AG04450 (cell line): Measurements from ENCODE around the gene GHDC. TPM values are rescaled to one million over a fixed set of nuclear protein-coding genes. Genes with fewer than 3 reads are reported as not detected.

Source experiments
- CTCF ChIA-PET: fragments of 300-600, 350-600 bp; formaldehyde crosslinking; extraction: SDS; loops from one replicate; lab custom pipeline; 2022; ENCODE audit warnings: antibody characterized with exemption, inconsistent platforms; lab: Charles Lee
- POLR2A ChIA-PET: fragments of 350-600 bp; formaldehyde crosslinking; extraction: SDS; loops from one replicate; lab custom pipeline; 2021; ENCODE audit warnings: antibody characterized with exemption, inconsistent platforms; lab: Yijun Ruan, JAX
- DNase-seq: peaks from one replicate; pipeline ENCODE4 v3.0.0-alpha.2; 2011; ENCODE audit warnings: low read depth, low spot score
- H3K27ac ChIP-seq: one replicate; pipeline ENCODE4 v1.5.1; 2012; ENCODE audit warnings: low read depth, low read length, control low read depth
- H3K27me3 ChIP-seq: one replicate; pipeline ENCODE4 v1.6.0; 2012; ENCODE audit warnings: low read length; ENCODE audit not compliant: control insufficient read depth, insufficient read depth
- H3K4me3 ChIP-seq: 2 replicates; pipeline ENCODE4 v1.5.1; 2011; ENCODE audit warnings: mild to moderate bottlenecking, low read depth, low read length, control low read depth
- H3K9me3 ChIP-seq: 2 replicates; pipeline ENCODE4 v1.5.1; 2012; ENCODE audit warnings: low read length; ENCODE audit not compliant: control insufficient read depth, insufficient read depth
- polyA plus RNA-seq: library from polyadenylated mRNA; depleted of rRNA; stranded (reverse); fragments of >200 nt; gene quantifications from 2 replicates; pipeline ENCODE4 v1.2.3, GENCODE V29; 2011
- TF ChIP-seq, protein P1 (sequence below): IDR thresholded peaks from 2 replicates; pipeline ENCODE4 v1.5.1; 2011; ENCODE audit warnings: low read depth, low read length, control low read depth, inconsistent platforms

GHDC gene
- polyA plus RNA-seq, 1 experiment, result 5.1 TPM

DNA sequence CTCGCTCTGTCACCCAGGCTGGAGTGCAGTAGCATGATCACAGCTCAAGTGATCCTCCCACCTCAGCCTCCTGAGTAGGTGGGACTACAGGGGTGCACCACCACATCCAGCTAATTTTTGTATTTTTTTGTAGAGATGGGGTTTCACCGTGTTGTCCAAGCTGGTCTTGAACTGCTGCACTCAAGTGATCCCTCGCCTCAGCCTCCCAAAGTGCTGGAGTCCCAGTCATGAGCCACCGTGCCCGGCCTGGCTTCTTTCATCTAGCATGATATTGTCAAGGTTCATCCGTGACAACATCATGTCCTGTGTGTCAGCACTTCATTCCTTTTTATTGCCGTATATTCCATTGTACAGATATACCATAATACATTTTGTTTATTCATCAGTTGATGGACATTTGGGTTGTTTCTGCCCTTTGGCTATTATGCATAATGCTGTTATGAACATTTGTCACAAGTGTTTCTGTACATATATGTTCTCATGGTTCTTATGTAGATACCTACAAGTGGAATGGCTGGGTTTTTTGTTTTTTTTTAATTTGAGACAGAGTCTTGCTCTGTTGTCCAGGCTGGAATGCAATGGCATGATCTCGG is 3.4 kb upstream of the GHDC start:
- Histone ChIP-seq H3K27me3 (no peaks in the 10 kb centered on the region), H3K4me3 (no peak overlapping the region), H3K27ac (no peak overlapping the region), H3K9me3 (no peaks in the 10 kb centered on the region; the same call in 1 of the 2 replicates)
- ChIA-PET POLR2A (no interaction called here), CTCF (no interaction called here)
- DNase-seq, result no peak
- TF ChIP-seq, protein P1, sequence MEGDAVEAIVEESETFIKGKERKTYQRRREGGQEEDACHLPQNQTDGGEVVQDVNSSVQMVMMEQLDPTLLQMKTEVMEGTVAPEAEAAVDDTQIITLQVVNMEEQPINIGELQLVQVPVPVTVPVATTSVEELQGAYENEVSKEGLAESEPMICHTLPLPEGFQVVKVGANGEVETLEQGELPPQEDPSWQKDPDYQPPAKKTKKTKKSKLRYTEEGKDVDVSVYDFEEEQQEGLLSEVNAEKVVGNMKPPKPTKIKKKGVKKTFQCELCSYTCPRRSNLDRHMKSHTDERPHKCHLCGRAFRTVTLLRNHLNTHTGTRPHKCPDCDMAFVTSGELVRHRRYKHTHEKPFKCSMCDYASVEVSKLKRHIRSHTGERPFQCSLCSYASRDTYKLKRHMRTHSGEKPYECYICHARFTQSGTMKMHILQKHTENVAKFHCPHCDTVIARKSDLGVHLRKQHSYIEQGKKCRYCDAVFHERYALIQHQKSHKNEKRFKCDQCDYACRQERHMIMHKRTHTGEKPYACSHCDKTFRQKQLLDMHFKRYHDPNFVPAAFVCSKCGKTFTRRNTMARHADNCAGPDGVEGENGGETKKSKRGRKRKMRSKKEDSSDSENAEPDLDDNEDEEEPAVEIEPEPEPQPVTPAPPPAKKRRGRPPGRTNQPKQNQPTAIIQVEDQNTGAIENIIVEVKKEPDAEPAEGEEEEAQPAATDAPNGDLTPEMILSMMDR, result no peak

DNA sequence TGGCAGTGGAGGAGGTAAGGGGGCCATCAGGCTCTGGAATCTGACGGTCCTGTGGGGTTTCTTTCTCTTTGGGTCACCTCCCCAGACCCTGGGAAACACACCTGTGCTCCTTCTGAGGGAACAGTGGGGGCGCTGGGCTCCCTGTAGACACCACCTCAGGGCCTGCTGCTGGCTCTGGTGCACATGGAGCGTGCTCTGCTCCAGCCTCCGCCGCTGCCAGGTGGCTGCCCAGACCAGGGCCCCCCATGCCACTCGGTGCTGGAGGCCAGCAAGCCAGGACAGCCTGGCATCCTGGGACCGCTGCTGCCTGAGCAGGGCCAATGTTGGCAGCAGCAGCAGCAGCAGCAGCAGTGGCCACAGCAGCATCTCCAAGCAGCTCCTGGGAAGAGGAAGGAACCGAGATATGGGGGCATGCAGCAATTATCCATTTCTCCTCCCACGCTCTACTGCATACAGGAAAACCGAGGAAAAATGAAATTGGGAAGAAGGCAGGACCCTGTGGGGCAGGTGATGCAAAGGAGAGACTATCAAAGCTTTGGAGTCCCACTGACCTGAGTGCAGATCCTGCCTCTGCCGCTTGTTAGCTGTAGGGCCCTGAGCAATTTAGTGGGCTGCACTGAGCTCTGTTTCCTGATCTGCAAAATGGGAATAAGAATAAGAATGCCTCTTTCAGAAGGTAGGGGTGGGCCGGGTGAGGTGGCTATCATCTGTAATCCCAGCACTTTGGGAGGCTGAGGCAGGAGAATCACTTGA is 902 bp downstream of the GHDC start:
- no peaks in the 10 kb centered on the region; the same call in 1 of the 2 replicates for H3K9me3 ChIP-seq
- peak overlapping the region; percentile 80 for H3K4me3 ChIP-seq
- POLR2A ChIA-PET, result no interaction called here
- TF ChIP-seq, protein P1, result no peak
- DNase-seq, result no peak
- CTCF ChIA-PET, result interaction anchor here (0.6 kb wide), 1 partner anchor 229 kb away, joined by 4 read pairs; no protein-coding TSS in a partner anchor
- H3K27me3 ChIP-seq, result peaks cover 2% of the 10 kb centered on the region
- no peak overlapping the region for H3K27ac ChIP-seq

DNA sequence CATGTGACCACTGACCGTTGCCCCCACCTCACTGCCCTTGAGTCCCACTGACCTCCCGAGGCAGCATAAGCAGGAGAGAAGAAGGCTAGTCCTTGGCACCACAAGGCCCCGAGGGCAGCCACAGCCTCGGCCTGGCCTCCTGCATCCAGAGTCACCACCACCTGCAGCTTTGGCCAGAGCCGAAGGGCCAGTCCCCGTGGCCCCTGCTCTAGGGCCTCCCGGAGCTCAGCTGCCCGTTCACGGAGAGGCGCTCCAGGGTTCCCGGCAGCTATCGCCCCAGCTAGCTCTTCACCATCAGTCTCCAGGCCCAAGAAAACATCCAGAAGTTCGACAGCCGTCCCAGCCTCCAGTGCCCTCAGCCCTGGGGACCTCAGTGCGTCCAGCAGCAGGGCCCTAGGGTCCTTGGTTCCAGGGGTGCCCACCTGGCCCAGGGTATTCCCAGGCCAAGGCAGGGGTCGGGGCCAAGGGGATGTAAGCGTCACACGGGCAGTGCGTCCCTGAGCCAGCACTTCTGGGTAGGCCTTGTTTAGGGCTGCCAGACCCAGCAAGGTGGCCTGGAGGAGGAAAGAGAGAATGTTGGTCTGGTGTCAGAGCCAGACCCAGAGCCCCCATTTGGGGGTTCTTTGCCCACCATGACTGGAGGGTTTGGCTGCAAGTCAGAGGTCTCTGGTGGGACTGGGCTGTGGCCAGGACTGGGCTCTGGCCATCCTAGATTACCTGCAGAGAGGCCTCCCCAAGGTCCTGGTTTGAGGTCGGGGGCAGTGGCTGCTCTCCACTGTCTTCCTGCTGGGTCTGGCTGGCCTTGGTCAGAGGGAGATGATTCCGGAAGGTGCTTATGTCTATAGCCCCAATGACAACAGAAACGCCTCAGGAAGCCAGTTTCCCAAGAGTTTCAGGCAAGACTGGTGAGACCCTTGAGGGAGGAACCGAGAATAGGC is 1.8 kb downstream of the GHDC start:
- CTCF ChIA-PET, result interaction anchor here (1.0 kb wide), 1 partner anchor 9 kb away, joined by 6 read pairs; no protein-coding TSS in a partner anchor
- H3K4me3 ChIP-seq, result no peak overlapping the region
- TF ChIP-seq, protein P1, result no peak
- peaks cover 2% of the 10 kb centered on the region for H3K27me3 ChIP-seq
- no peaks in the 10 kb centered on the region; the same call in 1 of the 2 replicates for H3K9me3 ChIP-seq
- DNase-seq, result no peak
- POLR2A ChIA-PET, result interaction anchor here (0.7 kb wide), 1 partner anchor 226 kb away, joined by 4 read pairs; no protein-coding TSS in a partner anchor
- no peak overlapping the region for H3K27ac ChIP-seq

DNA sequence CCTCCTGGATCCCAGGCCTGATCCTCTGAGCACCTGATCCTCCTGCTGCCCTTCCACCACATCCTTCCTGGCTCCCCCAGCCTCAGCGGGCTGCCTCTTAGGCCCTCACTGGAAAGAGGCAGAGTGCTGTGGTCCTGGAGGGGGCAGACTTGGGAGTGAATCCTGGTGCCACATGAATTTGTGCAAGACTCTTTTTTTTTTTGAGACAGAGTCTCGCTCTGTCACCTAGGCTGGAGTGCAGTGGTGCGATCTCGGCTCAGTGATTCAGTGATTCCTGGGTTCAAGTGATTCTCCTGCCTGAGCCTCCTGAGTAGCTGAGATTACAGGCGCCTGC is 3.1 kb downstream of the GHDC start:
- DNase-seq, result no peak
- ChIA-PET CTCF (interaction anchor here (1.0 kb wide), 1 partner anchor 8 kb away, joined by 6 read pairs; no protein-coding TSS in a partner anchor), POLR2A (no interaction called here)
- TF ChIP-seq, protein P1, result no peak
- H3K4me3 ChIP-seq, result no peak overlapping the region
- H3K9me3 ChIP-seq, result no peaks in the 10 kb centered on the region; the same call in 1 of the 2 replicates
- peaks cover 2% of the 10 kb centered on the region for H3K27me3 ChIP-seq
- no peak overlapping the region for H3K27ac ChIP-seq
